CD4-positive, alpha-beta T cell treated with Interleukin-1 beta for 1 hour (primary cell): ENCODE data around the gene MLLT3.

ENCODE experiments used
- DNase-seq, 2 donors: peaks; one replicate each; pipeline ENCODE4 v3.0.0-alpha.2; 2020 to 2022

The MLLT3 gene

GRCh38 chr9:20407013-20407412 lies 215.3 kb downstream of the MLLT3 start:
- no peak for DNase-seq

- no peak for DNase-seq
Measured at GRCh38 chr9:20406344-20406743, 216.0 kb downstream of the MLLT3 start.

GRCh38 chr9:20405616-20406015 lies 216.7 kb downstream of the MLLT3 start:
- DNase-seq: no peak

GRCh38 chr9:20405078-20405477 lies 217.2 kb downstream of the MLLT3 start:
- no peak for DNase-seq

GRCh38 chr9:20404192-20404813 lies 218.0 kb downstream of the MLLT3 start:
- no peak for DNase-seq

- no peak for DNase-seq
Measured at GRCh38 chr9:20403346-20403745, 219.0 kb downstream of the MLLT3 start.

GRCh38 chr9:20402273-20402875 lies 219.9 kb downstream of the MLLT3 start:
- DNase-seq: no peak

GRCh38 chr9:20398536-20399338 lies 223.6 kb downstream of the MLLT3 start:
- DNase-seq: no peak

GRCh38 chr9:20397348-20397747 lies 225.0 kb downstream of the MLLT3 start:
- no peak for DNase-seq

GRCh38 chr9:20396509-20396908 lies 225.8 kb downstream of the MLLT3 start:
- no peak for DNase-seq

- DNase-seq: no peak
Measured at GRCh38 chr9:20395651-20396050, 226.6 kb downstream of the MLLT3 start.

GRCh38 chr9:20394969-20395368 lies 227.3 kb downstream of the MLLT3 start:
- DNase-seq: no peak

GRCh38 chr9:20391208-20391607 lies 231.1 kb downstream of the MLLT3 start:
- no peak for DNase-seq

GRCh38 chr9:20390400-20390799 lies 231.9 kb downstream of the MLLT3 start:
- DNase-seq: no peak

GRCh38 chr9:20387062-20387461 lies 235.2 kb downstream of the MLLT3 start:
- DNase-seq: no peak

- no peak for DNase-seq
Measured at GRCh38 chr9:20384642-20385041, 237.7 kb downstream of the MLLT3 start.

- DNase-seq: no peak
Measured at GRCh38 chr9:20382460-20383071, 239.7 kb downstream of the MLLT3 start.

GRCh38 chr9:20380546-20380945 lies 241.8 kb downstream of the MLLT3 start:
- DNase-seq: no peak

GRCh38 chr9:20379804-20380225 lies 242.5 kb downstream of the MLLT3 start:
- DNase-seq: no peak

GRCh38 chr9:20378851-20379250 lies 243.4 kb downstream of the MLLT3 start:
- DNase-seq: no peak

GRCh38 chr9:20377790-20378189 lies 244.5 kb downstream of the MLLT3 start:
- DNase-seq: no peak

GRCh38 chr9:20376731-20377375 lies 245.4 kb downstream of the MLLT3 start:
- no peak for DNase-seq

GRCh38 chr9:20376042-20376441 lies 246.3 kb downstream of the MLLT3 start:
- DNase-seq: no peak
